HG02885 (cell line): ENCODE data around the gene L3MBTL4.
"Not testable (repeated sequence)": the region's sequence is repeated elsewhere in the genome, so short reads cannot be mapped to it uniquely, and the experiment has no call there.

Source experiments
- ATAC-seq: cut with Tn5 transposase; IDR thresholded peaks from one replicate; pipeline ENCODE4 v1.9.1; 2021; ENCODE audit warnings: mild to moderate bottlenecking; ENCODE audit not compliant: unreplicated experiment, poor library complexity

L3MBTL4 gene

GRCh38 chr18:6261938-6262337, 152.8 kb downstream of the L3MBTL4 start:
- no peak for ATAC-seq

GRCh38 chr18:6259324-6259723, 155.4 kb downstream of the L3MBTL4 start:
- not testable (repeated sequence) for ATAC-seq

GRCh38 chr18:6257950-6258349, 156.8 kb downstream of the L3MBTL4 start:
- ATAC-seq: no peak

- no peak for ATAC-seq
Observed at GRCh38 chr18:6256521-6256920, 158.2 kb downstream of the L3MBTL4 start.

GRCh38 chr18:6255886-6256285, 158.8 kb downstream of the L3MBTL4 start:
- no peak for ATAC-seq

GRCh38 chr18:6255116-6255705, 159.5 kb downstream of the L3MBTL4 start:
- ATAC-seq: peak; percentile 41

- no peak for ATAC-seq
Observed at GRCh38 chr18:6254456-6254855, 160.3 kb downstream of the L3MBTL4 start.

- ATAC-seq: no peak
Observed at GRCh38 chr18:6251084-6251483, 163.6 kb downstream of the L3MBTL4 start.

- ATAC-seq: no peak
Observed at GRCh38 chr18:6249788-6250187, 164.9 kb downstream of the L3MBTL4 start.

- peak; percentile 89 for ATAC-seq
Observed at GRCh38 chr18:6249170-6249569, 165.5 kb downstream of the L3MBTL4 start.

GRCh38 chr18:6248017-6248416, 166.7 kb downstream of the L3MBTL4 start:
- ATAC-seq: peak; percentile 58

GRCh38 chr18:6242004-6242403, 172.7 kb downstream of the L3MBTL4 start:
- ATAC-seq: no peak

- ATAC-seq: no peak
Observed at GRCh38 chr18:6239716-6240115, 175.0 kb downstream of the L3MBTL4 start.

GRCh38 chr18:6236258-6236657, 178.5 kb downstream of the L3MBTL4 start:
- no peak for ATAC-seq

- no peak for ATAC-seq
Observed at GRCh38 chr18:6222271-6222670, 192.4 kb downstream of the L3MBTL4 start.

- ATAC-seq: peak; percentile 41
Observed at GRCh38 chr18:6221602-6222014, 193.1 kb downstream of the L3MBTL4 start.

- no peak for ATAC-seq
Observed at GRCh38 chr18:6220129-6220528, 194.6 kb downstream of the L3MBTL4 start.

GRCh38 chr18:6219116-6219717, 195.5 kb downstream of the L3MBTL4 start:
- peak; percentile 87 for ATAC-seq

- ATAC-seq: no peak
Observed at GRCh38 chr18:6215888-6216287, 198.8 kb downstream of the L3MBTL4 start.

- ATAC-seq: no peak
Observed at GRCh38 chr18:6211174-6211504, 203.6 kb downstream of the L3MBTL4 start.

- no peak for ATAC-seq
Observed at GRCh38 chr18:6210349-6211173, 204.2 kb downstream of the L3MBTL4 start.

GRCh38 chr18:6207941-6208340, 206.8 kb downstream of the L3MBTL4 start:
- ATAC-seq: no peak
